Hepatocyte (in vitro differentiated cells): ENCODE measurements around the gene RPL28.

Experiments
- EZH2phosphoT487 ChIP-seq: fragments of 200-600 bp; sonication (generic); IDR thresholded peaks from one replicate; pipeline ENCODE4 v1.6.1; 2018; ENCODE audit warnings: antibody characterized with exemption, mild to moderate bottlenecking, low read depth, moderate library complexity; ENCODE audit not compliant: unreplicated experiment, severe bottlenecking
- TF ChIP-seq, protein P1 (sequence below): fragments of 200-600 bp; sonication (generic); IDR thresholded peaks from 2 replicates; pipeline ENCODE4 v1.5.1; 2016; ENCODE audit warnings: antibody characterized with exemption, mild to moderate bottlenecking; ENCODE audit not compliant: poor library complexity

DNA sequence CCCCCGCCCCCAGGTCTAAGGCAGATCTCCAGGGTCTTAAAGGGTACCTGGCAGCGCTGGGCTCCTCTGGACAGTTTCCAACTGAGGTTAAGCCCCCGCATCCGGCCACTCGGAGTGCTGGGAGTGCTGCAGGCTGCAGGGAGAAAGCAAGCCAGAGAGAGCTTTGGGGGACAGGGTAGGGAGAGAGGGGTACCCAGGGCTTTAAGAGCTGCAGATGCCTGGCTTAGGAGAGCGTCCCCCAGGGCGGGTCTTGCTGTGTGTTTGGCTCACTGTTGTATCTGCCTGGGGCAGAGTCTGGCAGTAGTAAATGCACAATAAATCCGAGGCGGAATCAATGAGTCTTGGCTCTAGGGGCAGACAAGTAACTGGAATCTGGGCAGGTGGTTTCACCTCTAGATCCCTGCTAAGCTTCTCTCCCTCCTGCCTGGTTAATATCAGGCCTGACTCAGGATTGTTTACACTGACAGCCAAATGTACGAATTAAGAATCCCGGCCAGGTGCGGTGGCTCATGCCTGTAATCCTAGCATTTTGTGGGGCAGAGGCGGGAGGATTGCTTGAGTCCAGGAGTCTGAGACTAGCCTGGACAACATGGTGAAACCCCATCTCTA lies 30.4 kb upstream of the RPL28 start:
- TF ChIP-seq, protein P1, sequence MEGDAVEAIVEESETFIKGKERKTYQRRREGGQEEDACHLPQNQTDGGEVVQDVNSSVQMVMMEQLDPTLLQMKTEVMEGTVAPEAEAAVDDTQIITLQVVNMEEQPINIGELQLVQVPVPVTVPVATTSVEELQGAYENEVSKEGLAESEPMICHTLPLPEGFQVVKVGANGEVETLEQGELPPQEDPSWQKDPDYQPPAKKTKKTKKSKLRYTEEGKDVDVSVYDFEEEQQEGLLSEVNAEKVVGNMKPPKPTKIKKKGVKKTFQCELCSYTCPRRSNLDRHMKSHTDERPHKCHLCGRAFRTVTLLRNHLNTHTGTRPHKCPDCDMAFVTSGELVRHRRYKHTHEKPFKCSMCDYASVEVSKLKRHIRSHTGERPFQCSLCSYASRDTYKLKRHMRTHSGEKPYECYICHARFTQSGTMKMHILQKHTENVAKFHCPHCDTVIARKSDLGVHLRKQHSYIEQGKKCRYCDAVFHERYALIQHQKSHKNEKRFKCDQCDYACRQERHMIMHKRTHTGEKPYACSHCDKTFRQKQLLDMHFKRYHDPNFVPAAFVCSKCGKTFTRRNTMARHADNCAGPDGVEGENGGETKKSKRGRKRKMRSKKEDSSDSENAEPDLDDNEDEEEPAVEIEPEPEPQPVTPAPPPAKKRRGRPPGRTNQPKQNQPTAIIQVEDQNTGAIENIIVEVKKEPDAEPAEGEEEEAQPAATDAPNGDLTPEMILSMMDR, result no peak
- TF ChIP-seq EZH2phosphoT487, result no peak
